MCF 10A (cell line): ENCODE measurements around the gene SLC9A4. TPM values are rescaled to one million over a fixed set of nuclear protein-coding genes. Genes with fewer than 3 reads are reported as not detected.

Source experiments
- BruUV-seq: library from RNA; stranded (reverse); fragments of 400-500 nt; replicated peaks from 2 replicates; lab custom pipeline; 2021; lab: Mats Ljungman, UMichigan
- CTCF ChIA-PET: fragments of 300-600 bp; sonication (Branson Sonifier 250); formaldehyde crosslinking; extraction: SDS; loops from one replicate; lab custom pipeline; 2021; ENCODE audit warnings: antibody characterized with exemption, inconsistent platforms; lab: Yijun Ruan, JAX
- POLR2A ChIA-PET: fragments of 300-600, 350-650 bp; sonication (Branson Sonifier 250); formaldehyde crosslinking; extraction: SDS; loops from one replicate; lab custom pipeline; 2020; ENCODE audit warnings: antibody characterized with exemption, inconsistent platforms; lab: Yijun Ruan, JAX
- DNase-seq: peaks from one replicate; pipeline ENCODE4 v3.0.0-alpha.2; 2018; ENCODE audit not compliant: unreplicated experiment
- H3K27ac Mint-ChIP-seq: one replicate; pipeline ENCODE4 v1.8.0; 2022; ENCODE audit warnings: mild to moderate bottlenecking, low read depth, mixed read lengths; ENCODE audit not compliant: unreplicated experiment
- H3K27me3 Mint-ChIP-seq: one replicate; pipeline ENCODE4 v1.8.0; 2022; ENCODE audit warnings: mixed read lengths; ENCODE audit not compliant: insufficient read depth, unreplicated experiment
- H3K36me3 Mint-ChIP-seq: one replicate; pipeline ENCODE4 v1.8.0; 2022; ENCODE audit warnings: mild to moderate bottlenecking, moderate library complexity, mixed read lengths; ENCODE audit not compliant: insufficient read depth, unreplicated experiment
- H3K4me1 Mint-ChIP-seq: one replicate; pipeline ENCODE4 v1.8.0; 2022; ENCODE audit warnings: mixed read lengths; ENCODE audit not compliant: insufficient read depth, unreplicated experiment
- H3K4me3 Mint-ChIP-seq: one replicate; pipeline ENCODE4 v1.8.0; 2022; ENCODE audit warnings: mild to moderate bottlenecking, moderate library complexity, mixed read lengths; ENCODE audit not compliant: unreplicated experiment
- H3K9me3 Mint-ChIP-seq: one replicate; pipeline ENCODE4 v1.8.0; 2022; ENCODE audit warnings: mixed read lengths; ENCODE audit not compliant: unreplicated experiment
- CTCF ChIP-seq: fragments of 200-600 bp; IDR thresholded peaks from one replicate; pipeline ENCODE4 v1.8.0; 2022; ENCODE audit warnings: antibody characterized with exemption, mild to moderate bottlenecking; ENCODE audit not compliant: unreplicated experiment
- intact Hi-C: fragments of 100-400 bp; cut with micrococcal nuclease; formaldehyde crosslinking; loops from 2 replicates; pipeline ENCODE4 v1.14.1; 2022
- total RNA-seq: library from RNA; stranded (reverse); gene quantifications from 2 replicates; pipeline ENCODE4 v1.2.3, GENCODE V29; 2022

Gene SLC9A4
- total RNA-seq, 1 experiment from 2014 or later, result 0.07 TPM

GRCh38 chr2:102433973-102434654 lies 38.9 kb upstream of the SLC9A4 start:
- ChIA-PET POLR2A (no interaction called here), CTCF (interaction anchor here (1.0 to 1.9 kb wide), 4 partner anchors 10 to 78 kb away, joined by 3 to 4 read pairs (median 4); partner anchors contain the start of gene SLC9A4)
- H3K9me3 Mint-ChIP-seq, result no peaks in the 10 kb centered on the region
- no peak overlapping the region for H3K4me3 Mint-ChIP-seq
- no peak for TF ChIP-seq CTCF
- no peaks in the 10 kb centered on the region for H3K27me3 Mint-ChIP-seq
- no peaks in the 10 kb centered on the region for H3K4me1 Mint-ChIP-seq
- no peak overlapping the region for H3K27ac Mint-ChIP-seq
- H3K36me3 Mint-ChIP-seq, result no peaks in the 10 kb centered on the region
- intact Hi-C loops, result no loop called here
- no peak for DNase-seq
- BruUV-seq, result no TSS peak

- no TSS peak for BruUV-seq
- H3K36me3 Mint-ChIP-seq, result no peaks in the 10 kb centered on the region
- H3K27me3 Mint-ChIP-seq, result no peaks in the 10 kb centered on the region
- DNase-seq, result no peak
- no peaks in the 10 kb centered on the region for H3K4me1 Mint-ChIP-seq
- H3K9me3 Mint-ChIP-seq, result no peaks in the 10 kb centered on the region
- no peak for TF ChIP-seq CTCF
- intact Hi-C loops, result no loop called here
- ChIA-PET CTCF (interaction anchor here (0.6 to 1.9 kb wide), 6 partner anchors 9 to 770 kb away, joined by 3 to 4 read pairs (median 4); partner anchors contain the start of gene SLC9A4), POLR2A (no interaction called here)
- H3K4me3 Mint-ChIP-seq, result no peak overlapping the region
- no peak overlapping the region for H3K27ac Mint-ChIP-seq
Measured at GRCh38 chr2:102434655-102435381, 38.2 kb upstream of the SLC9A4 start.

- Mint-ChIP-seq H3K9me3 (no peaks in the 10 kb centered on the region), H3K27me3 (no peaks in the 10 kb centered on the region), H3K4me3 (no peak overlapping the region), H3K4me1 (no peaks in the 10 kb centered on the region), H3K36me3 (no peaks in the 10 kb centered on the region), H3K27ac (no peak overlapping the region)
- ChIA-PET CTCF (interaction anchor here (0.6 to 1.9 kb wide), 4 partner anchors 80 to 1316 kb away, joined by 3 to 5 read pairs (median 4); no protein-coding TSS in a partner anchor), POLR2A (interaction anchor here (0.6 kb wide), 1 partner anchor 411 kb away, joined by 3 read pairs; no protein-coding TSS in a partner anchor)
- intact Hi-C loops, result no loop called here
- no peak for TF ChIP-seq CTCF
- BruUV-seq, result no TSS peak
- no peak for DNase-seq
Measured at GRCh38 chr2:102435741-102436140, 37.3 kb upstream of the SLC9A4 start.

GRCh38 chr2:102436323-102436722 lies 36.7 kb upstream of the SLC9A4 start:
- Mint-ChIP-seq H3K27me3 (no peaks in the 10 kb centered on the region), H3K4me3 (no peak overlapping the region), H3K9me3 (no peaks in the 10 kb centered on the region), H3K36me3 (no peaks in the 10 kb centered on the region), H3K27ac (no peak overlapping the region), H3K4me1 (no peaks in the 10 kb centered on the region)
- intact Hi-C loops, result no loop called here
- no peak for TF ChIP-seq CTCF
- CTCF ChIA-PET, result interaction anchor here (0.6 to 1.0 kb wide), 5 partner anchors 13 to 1317 kb away, joined by 3 to 6 read pairs (median 3); no protein-coding TSS in a partner anchor
- BruUV-seq, result no TSS peak
- no peak for DNase-seq
- POLR2A ChIA-PET, result interaction anchor here (0.6 kb wide), 1 partner anchor 411 kb away, joined by 3 read pairs; no protein-coding TSS in a partner anchor
